ENCODE measurements around the gene TEX52.
A peak's percentile ranks its signal among the peaks of the same experiment; 100 is the strongest.

- TF ChIP-seq REST (IDR thresholded peaks at IDR 0.05; ENCODE audit: low read depth) (no peak), TCF12 (IDR thresholded peaks at IDR 0.05; ENCODE audit: low read depth) (no peak), USF1 (IDR thresholded peaks at IDR 0.05) (no peak), MAX (IDR thresholded peaks at IDR 0.05) (no peak), RAD21 (IDR thresholded peaks at IDR 0.05; ENCODE audit: low read depth) (no peak), EP300 (IDR thresholded peaks at IDR 0.05; ENCODE audit: borderline replicate concordance) (no peak), TAF1 (IDR thresholded peaks at IDR 0.05; ENCODE audit: low read depth) (no peak), CREB1 (IDR thresholded peaks at IDR 0.05; ENCODE audit: low read depth) (no peak), TEAD4 (IDR thresholded peaks at IDR 0.05) (0 out of 2 replicates have a peak, but pooled peaks have one; percentile 1), NFIC (IDR thresholded peaks at IDR 0.05) (no peak), YY1 (IDR thresholded peaks at IDR 0.05; ENCODE audit: low read depth) (no peak), CEBPB (IDR thresholded peaks at IDR 0.05) (no peak), FOXM1 (IDR thresholded peaks at IDR 0.05; ENCODE audit: borderline replicate concordance, low read depth) (no peak), EGR1 (IDR thresholded peaks at IDR 0.05) (no peak)
Observed at GRCh38 chr12:2891240-2892053, 34.6 kb upstream of the TEX52 start.

Data from Ishikawa (cell line).